GM19328 (cell line): ENCODE data around the gene GNG8.
A peak's percentile ranks its signal among the peaks of the same experiment; 100 is the strongest.
"Not testable (repeated sequence)": the region's sequence is repeated elsewhere in the genome, so short reads cannot be mapped to it uniquely, and the experiment has no call there.

Experiments used
- ATAC-seq: cut with Tn5 transposase; IDR thresholded peaks from one replicate; pipeline ENCODE4 v1.9.1; 2021; ENCODE audit warnings: mild to moderate bottlenecking, moderate library complexity; ENCODE audit not compliant: unreplicated experiment

Gene GNG8

DNA sequence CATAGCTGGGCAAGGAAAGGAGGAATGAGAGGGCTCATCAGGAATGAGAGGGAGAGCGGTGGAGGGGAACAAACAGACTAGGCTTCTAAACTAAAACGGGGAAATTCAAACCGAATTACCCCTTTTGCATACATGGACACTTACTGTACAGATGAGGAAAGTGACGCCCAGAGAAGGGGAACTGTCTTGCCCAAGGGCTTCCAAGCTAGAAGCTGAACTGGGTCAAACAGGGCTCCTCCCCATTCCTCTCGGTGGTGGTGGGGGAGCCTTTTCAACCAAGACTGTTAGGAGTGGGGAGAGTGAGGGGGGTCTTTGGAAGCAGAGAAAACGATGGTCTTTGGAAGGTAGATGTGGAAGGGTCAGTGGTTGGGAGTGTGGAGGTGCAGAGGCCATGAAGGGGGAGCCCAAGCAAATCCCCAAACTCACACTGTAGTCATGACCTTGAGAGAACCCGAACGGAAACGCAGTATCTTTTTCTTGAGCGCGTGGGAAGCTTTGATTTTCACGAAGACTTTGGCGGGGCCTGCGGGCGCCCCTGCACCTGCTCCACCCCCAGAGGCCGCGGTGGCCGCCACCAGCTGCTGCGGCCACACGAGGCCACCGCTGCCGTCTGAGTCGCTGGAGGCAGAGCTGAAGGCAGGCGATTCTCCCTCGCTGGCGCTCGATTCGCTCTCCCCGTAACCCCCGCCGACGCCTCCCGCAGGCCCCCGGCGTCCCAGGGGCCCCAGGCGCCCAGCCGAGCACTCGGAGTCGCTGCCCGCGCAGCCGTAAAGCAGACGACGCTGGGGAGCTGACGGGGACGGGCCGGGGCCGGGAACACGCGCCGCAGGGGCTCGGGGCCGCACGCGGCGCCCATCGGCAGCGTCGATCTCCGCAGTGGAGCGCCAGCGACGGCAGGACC is 12.3 kb upstream of the GNG8 start:
- ATAC-seq = no peak

- ATAC-seq = no peak
These were observed 10.4 kb upstream of the GNG8 start for GRCh38 chr19:46646402-46646801.

DNA sequence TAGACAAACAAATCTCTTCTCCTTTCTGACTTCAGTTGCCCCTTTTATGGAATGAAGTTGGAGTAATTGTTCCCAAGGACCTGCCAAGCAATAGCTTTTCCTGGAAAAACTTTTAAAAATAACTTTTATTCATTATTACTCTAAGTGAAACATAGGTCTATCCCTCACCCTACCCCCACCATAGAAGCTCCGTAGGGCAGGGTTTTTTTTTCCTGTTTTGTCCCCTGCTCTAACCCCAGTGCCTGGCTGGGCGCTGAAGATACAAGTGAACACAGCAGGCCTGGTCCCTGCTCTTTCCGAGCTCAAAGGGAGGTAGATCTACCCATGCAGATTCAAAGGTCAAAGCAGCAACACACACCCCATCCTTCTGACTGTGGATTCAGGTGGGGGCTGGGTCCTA is 8.7 kb upstream of the GNG8 start:
- ATAC-seq = no peak

- ATAC-seq = no peak
These were observed 4.7 kb upstream of the GNG8 start for GRCh38 chr19:46640656-46641055.

DNA sequence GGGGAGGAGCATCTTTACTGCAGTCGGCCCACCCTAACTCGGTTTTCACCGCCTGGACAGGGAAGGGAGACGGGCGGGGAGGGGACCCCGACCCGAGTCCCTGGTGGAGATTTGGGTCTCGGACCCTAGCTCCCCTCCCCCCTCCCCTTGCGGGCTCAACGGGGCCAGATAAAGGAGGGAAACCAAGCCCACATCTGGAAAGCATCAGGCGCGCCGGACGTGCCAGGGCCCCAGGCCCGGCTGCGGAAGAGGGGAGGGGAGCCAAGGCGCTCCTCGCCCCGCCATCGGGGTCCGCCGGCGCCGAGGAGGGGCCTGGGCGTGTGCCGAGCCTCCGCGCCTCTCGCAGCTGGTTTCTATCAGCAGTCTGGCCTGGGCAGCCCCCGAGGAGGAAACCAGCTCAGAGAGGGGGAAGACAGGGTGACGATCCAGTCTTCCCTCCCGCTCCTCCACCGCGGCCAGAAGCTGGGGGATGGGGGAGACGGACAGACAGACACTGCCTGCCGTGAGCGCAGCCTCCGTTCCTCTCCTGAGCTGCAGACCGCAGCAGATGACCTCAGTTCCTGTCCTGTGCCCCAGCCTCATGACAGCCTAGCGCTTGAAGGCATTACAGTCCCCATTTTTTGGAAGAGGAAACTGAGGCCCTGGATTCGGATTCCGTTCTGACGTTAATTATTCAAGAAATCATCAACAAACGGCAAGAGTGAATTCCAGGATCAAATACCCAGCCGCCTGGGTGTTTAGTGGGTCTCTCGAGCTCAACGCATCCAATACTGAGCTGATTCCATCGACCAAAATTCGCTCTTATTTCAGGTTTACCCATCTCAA is 3.6 kb upstream of the GNG8 start:
- no peak for ATAC-seq

DNA sequence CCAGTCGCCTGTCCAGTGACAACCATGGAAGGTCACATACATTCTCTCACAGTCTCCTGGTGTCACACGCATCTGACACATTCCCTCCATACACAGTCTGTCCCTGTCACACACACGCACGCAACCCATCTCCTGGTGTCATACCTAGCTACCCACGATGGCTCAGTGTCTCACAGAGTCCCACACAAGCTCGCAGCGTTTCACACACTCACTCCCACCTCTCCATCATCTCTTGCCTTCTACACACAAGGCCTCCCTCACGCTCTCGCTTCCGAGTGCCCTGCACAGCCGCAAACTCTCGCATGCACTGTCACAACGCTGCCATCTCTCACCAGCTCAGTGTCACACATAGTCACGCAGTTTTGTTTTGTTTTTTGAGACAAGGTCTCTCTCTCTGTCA is 1.2 kb upstream of the GNG8 start:
- no peak for ATAC-seq

- no peak for ATAC-seq
These were observed 1.3 kb downstream of the GNG8 start for GRCh38 chr19:46634656-46635218.

DNA sequence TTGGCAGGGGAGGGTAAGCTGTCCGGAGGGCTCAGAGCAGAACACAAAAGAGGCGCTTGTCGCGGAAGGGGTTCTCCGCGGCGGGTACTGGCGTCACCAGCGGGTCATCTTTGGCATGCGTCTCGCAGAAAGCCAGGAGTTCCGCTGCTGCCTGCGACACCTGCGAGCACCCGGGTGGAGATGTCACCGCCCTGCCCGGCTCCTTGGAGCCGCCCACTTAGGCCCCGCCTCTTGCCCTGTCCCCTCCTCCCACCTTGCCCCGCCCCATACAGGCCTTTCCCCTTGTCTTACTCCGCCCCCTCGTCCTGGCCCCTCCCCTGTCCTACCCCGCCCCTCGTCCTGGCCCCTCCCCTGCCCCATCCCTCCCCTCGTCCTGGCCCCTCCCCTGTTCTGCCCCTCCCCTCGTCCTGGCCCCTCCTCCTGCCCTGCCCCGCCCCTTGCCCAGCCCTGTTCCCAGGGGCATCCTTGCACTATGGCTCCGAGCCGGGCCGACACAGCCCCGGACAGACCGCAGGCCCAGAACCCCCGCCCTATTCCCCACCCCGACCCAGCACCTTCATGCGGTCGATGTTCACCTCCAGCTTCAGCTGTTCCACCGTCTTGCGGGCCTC is 1.9 kb downstream of the GNG8 start:
- peak; percentile 64 for ATAC-seq

- no peak for ATAC-seq
These were observed 2.9 kb downstream of the GNG8 start for GRCh38 chr19:46633130-46633529.

DNA sequence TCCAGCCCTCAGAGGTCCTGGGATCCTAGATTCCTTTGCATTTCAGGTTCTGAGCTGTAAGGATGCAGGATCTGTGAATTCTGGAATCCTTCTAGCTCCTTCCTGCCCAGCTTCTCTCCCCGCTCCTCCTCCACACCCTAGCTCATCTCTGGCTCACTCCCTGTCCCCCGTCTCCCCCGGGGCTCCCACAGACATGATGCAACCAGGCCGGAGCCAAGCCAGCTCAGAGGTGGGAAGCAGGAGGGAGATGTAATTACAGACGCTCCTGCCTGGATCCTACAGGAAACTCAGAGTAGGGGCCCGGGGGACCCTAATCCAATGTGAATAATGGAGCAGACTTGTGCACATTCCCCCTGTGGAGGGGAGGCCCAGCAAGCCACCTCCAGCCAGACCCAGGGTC is 4.5 kb downstream of the GNG8 start:
- ATAC-seq = no peak

DNA sequence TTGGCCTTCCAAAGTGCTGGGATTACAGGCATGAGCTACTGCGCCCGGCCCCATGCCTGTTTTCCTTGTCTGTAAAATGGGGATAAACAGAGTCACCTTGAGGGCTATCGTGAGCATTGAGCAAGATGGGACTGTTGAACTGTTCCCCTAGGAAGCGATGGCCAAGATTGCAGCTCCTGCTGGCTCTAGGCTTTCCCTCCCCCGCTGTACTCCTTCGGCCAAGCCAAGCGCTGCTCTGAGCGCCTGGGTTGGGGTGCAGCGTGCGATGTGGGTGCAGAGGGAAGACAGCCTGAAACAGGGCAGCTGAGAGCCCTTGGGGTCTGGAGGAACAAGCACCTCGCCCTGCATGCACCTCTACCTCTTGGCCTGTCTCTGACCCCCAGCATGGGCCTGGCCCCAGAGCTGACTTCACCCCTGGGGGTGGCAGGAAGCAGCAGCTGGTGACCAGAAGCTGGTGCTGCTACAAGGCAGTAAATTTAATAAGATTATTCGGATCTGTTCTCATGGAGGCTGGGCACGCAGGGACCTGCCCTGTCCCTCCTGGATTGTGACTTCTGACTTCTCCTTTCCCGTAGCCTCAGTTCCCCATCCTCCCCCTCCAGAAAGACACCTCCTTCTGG is 5.3 kb downstream of the GNG8 start:
- ATAC-seq = no peak

- no peak for ATAC-seq
These were observed 6.4 kb downstream of the GNG8 start for GRCh38 chr19:46629546-46630025.

DNA sequence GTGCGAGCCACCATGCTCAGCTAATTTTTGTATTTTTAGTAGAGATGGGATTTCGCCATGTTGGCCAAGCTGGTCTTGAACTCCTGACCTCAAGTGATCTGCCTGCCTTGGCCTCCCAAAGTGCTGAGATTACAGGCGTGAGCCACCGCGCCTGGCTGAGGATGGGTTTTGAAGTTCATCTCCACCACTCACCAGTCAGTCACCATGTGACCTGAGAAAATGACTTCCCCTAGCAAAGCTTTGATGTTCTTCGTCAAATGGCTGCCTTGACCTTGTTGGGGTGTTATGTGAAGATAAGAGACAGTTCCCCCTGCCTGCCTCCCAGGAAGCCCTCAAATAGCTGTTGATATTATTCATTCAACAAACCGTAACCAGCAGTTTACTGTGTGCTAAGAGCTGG is 7.0 kb downstream of the GNG8 start:
- not testable (repeated sequence) for ATAC-seq

GRCh38 chr19:46626446-46626845 is 9.6 kb downstream of the GNG8 start:
- ATAC-seq = no peak

DNA sequence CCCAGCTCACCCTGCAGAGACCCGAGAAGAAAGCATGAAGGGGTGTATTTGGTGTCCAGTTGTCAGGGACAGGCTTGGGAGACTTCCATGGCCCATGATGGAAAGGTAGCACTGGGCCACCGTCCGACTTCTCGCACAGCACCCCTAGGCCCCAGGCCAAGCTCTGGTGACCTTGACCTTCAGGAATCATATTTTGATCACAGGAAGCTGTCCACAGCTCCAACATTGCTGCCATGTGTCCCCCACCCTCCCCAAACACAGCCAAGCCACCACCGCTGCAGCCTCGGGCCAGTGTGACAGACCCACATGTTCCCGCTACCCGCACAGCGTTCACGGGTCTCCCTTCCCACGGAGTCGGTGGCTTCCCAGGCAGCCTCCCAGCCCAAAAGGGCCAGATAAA is 10.3 kb downstream of the GNG8 start:
- no peak for ATAC-seq

DNA sequence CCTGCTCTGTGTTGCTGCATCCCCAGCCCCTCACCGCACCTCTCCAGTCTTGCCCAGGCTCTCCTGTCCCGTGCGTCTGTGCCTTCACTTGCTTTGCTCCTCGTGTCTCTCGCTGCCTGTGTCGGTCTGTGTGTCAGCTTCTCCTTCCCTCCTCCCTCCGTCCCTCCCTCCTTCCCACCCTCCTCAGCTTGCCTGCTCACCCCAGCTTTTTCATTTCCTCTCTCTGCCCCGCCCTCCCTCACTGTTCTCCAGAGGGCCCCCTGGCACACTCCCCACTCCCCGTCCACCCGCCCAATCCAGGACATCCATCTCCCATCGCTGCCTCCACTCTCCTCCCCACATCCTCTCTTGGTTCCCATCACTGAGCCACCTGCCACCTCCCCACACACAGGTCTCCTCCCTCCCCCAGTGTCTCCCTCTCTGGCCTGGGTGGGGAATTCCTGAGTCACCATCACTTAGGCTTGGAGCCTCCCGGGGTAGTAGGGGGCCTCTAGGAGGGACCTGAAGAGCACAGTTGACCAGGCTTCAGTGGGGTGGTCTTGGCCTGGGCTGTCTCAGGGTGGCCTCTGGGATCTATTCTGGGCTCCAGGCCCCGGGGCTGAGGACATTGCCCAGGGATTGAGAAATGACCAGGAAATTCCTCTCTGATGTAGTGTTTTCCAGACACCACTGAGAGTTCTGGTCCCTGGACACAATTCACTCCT is 10.9 kb downstream of the GNG8 start, which contains the start of gene PTGIR:
Gene PTGIR, minus strand, starts transcription at position 132 of the 704 bp plus-strand sequence. CDS start 864 bp downstream, outside the sequence.
- no peak for ATAC-seq

GRCh38 chr19:46623915-46624502 is 12.0 kb downstream of the GNG8 start:
- ATAC-seq = no peak

DNA sequence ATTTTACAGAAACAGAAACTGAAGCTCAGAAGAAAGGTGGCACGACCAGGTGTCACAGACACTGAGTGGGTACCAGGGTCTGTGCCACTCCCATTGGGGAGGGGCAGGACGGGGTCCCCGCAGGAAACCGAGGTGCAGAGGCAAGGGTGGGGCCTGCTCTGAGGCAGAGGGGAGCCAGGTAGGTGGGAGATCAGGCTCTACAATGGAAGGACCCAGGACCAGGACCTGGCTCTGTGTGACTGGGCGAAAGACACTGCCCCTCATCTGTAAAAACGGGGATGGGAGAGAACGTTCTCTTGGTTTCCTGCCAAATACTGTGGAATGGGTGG is 13.9 kb downstream of the GNG8 start:
- no peak for ATAC-seq

DNA sequence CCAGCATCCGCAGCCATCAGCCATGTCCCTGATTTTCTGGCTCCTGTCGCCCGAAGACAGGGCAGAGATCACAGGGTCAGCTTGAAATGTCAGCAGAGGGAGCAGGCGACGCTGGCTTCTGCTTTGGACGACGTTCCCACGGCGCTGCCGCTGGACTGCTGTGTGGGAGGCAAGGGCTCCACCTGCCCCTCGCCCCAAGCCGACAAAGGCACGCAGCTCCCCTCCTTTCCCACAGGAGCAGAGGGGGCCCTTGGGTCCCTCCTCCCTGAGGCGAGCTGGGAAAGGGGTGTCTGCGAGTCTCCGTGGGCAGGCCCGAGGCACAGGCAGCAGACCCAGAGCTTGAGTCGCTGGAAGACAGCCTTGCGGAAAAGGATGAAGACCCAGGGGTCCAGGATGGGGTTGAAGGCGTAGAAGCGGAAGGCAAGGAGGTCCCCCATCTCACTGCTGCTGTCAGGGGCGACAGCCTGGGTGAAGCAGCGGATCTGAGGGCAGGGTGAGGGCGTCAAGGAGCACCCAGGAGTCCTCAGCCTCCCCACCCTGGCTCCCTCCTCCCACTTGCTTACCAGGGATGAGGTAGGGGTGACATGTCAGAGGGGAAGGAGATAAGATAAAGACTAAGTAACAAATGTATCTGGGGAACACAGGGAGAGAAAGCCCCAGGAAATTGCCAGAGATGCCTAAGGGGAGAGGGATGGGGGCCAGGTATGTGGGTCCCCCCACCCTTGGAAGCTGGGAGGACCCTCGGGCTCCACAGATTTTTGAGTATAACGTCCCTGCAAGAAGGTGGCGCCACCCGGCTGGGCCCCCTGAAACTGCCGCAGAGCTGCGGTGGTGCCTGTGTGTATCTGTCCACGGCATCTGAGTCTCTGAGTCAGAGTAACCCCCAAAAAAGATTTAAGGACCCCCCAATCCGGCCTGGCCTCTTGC is 14.5 kb downstream of the GNG8 start:
- ATAC-seq = no peak
